A673 (cell line): ENCODE results near the gene ZNRF2.

Experiments
- CTCF ChIP-seq: fragments of 300-800, 200-600 bp; sonication (generic); conservative IDR thresholded peaks from 2 replicates; pipeline ENCODE4 v1.5.1; 2017; ENCODE audit warnings: low read depth, mild to moderate bottlenecking, antibody characterized with exemption, low read length, moderate library complexity, mixed read lengths
- EZH2 ChIP-seq: fragments of 200-600 bp; sonication (generic); IDR thresholded peaks from 2 replicates; pipeline ENCODE4 v1.6.1; 2017; ENCODE audit warnings: borderline replicate concordance, low read depth, mild to moderate bottlenecking, mixed read lengths, antibody characterized with exemption, low read length; ENCODE audit not compliant: poor library complexity, severe bottlenecking

- TF ChIP-seq CTCF (no peak), EZH2 (no peak)
Observed at GRCh38 chr7:30244340-30244739, 40.1 kb upstream of the ZNRF2 start.
